GM18526 (cell line): ENCODE results near the gene MRPL54.
A peak's percentile ranks its signal among the peaks of the same experiment; 100 is the strongest.

Experiments used
- POLR2A ChIP-seq: IDR thresholded peaks from 3 replicates; pipeline ENCODE4 v1.6.1; 2011; ENCODE audit not compliant: insufficient read length; ENCODE audit errors: extremely low read depth

MRPL54 gene

GRCh38 chr19:3762501-3763459, at the start of gene MRPL54:
TSS of gene MRPL54 (plus strand) at chr19:3762682. CDS start at chr19:3762701, 19 bp downstream.
- peak; percentile 86 for TF ChIP-seq POLR2A

- no peak for TF ChIP-seq POLR2A
Observed at GRCh38 chr19:3716147-3716668, 46.3 kb upstream of the MRPL54 start.

GRCh38 chr19:3719868-3720267, 42.6 kb upstream of the MRPL54 start:
- TF ChIP-seq POLR2A = no peak

GRCh38 chr19:3720349-3720917, 42.0 kb upstream of the MRPL54 start:
- no peak for TF ChIP-seq POLR2A

- TF ChIP-seq POLR2A = no peak
Observed at GRCh38 chr19:3721131-3721886, 41.2 kb upstream of the MRPL54 start.

- no peak for TF ChIP-seq POLR2A
Observed at GRCh38 chr19:3721887-3722442, 40.5 kb upstream of the MRPL54 start.

GRCh38 chr19:3722443-3723109, 39.9 kb upstream of the MRPL54 start:
- TF ChIP-seq POLR2A = no peak

- TF ChIP-seq POLR2A = no peak
Observed at GRCh38 chr19:3723110-3723488, 39.4 kb upstream of the MRPL54 start.

GRCh38 chr19:3723883-3724282, 38.6 kb upstream of the MRPL54 start:
- no peak for TF ChIP-seq POLR2A

GRCh38 chr19:3725121-3725520, 37.4 kb upstream of the MRPL54 start:
- TF ChIP-seq POLR2A = no peak

GRCh38 chr19:3725640-3726310, 36.7 kb upstream of the MRPL54 start:
- no peak for TF ChIP-seq POLR2A

GRCh38 chr19:3730457-3730958, 32.0 kb upstream of the MRPL54 start:
- no peak for TF ChIP-seq POLR2A

GRCh38 chr19:3732108-3732507, 30.4 kb upstream of the MRPL54 start:
- TF ChIP-seq POLR2A = no peak
